ENCODE results near the gene SLX4IP. TPM values are rescaled to one million over a fixed set of nuclear protein-coding genes. Genes with fewer than 3 reads are reported as not detected.
A peak's percentile ranks its signal among the peaks of the same experiment; 100 is the strongest.

SLX4IP gene
- total and polyA plus RNA-seq, 2 of the 13 experiments (the other 11 are each of a cell fraction or from before 2014, with no cell fraction given), result 3.6 to 7.3 TPM

DNA sequence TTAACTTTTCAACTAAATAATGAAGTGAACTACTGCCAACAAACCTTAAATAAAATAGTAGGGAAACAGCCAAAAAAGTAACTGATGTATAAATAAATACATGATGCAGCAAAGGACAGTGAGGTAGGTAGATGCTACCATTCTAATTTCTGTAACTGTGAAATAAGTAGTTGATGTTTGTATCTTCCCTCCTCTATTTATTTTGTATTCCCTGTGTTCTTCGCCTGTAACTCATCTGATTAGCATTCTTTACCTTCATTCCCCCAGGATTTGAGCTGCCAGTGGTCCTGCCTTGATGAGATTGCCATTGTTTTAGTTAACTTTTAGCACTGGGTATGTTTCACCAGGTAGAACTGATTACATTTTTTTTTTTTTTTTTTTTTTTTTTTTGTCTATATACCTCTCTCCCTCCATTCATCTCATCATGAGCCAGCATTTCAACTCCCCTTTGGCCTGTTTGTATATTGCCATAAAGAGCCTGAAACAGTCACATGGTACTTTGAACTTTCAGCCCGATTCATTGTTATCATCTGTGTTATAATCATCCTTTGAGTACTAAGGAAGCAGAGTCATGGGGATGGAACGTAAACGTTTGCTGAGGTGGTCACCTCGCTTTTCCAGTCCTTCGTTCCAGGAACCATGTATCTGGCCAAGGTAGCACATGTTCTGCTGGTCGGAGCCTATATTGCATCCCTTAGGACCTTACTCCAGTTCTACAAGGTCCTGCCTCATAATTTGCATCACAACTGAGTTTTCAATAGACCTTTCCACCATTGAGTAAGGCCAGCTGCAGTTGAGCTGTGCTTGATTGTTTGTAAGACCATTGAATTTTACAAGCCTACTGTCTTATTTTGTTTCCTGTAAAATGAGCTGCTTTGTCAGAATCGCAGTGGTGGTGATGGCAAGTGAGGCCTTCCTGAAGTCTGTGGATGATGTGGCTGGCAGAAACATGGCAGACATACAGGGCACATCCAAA, 131.1 kb downstream of the SLX4IP start (continued):
- TF ChIP-seq, protein P1, sequence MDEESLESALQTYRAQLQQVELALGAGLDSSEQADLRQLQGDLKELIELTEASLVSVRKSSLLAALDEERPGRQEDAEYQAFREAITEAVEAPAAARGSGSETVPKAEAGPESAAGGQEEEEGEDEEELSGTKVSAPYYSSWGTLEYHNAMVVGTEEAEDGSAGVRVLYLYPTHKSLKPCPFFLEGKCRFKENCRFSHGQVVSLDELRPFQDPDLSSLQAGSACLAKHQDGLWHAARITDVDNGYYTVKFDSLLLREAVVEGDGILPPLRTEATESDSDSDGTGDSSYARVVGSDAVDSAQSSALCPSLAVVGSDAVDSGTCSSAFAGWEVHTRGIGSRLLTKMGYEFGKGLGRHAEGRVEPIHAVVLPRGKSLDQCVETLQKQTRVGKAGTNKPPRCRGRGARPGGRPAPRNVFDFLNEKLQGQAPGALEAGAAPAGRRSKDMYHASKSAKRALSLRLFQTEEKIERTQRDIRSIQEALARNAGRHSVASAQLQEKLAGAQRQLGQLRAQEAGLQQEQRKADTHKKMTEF (CRISPR knock-in tag; IDR thresholded peaks at IDR 0.05), result peak; percentile 19
- TF ChIP-seq EP300 (IDR thresholded peaks at IDR 0.05; ENCODE audit: low read depth in 2 of 2, low read length in 2 of 2) (peak; percentile 85 to 97), EP300 (CRISPR knock-in tag; IDR thresholded peaks at IDR 0.05; ENCODE audit: borderline replicate concordance) (peak; percentile 97), RORA (CRISPR knock-in tag; IDR thresholded peaks at IDR 0.05) (no peak), HOXA3 (CRISPR knock-in tag; IDR thresholded peaks at IDR 0.05) (peak; percentile 61; the same call in 1 of the 2 replicates), THAP11 (CRISPR knock-in tag; IDR thresholded peaks at IDR 0.05) (no peak), GATAD2A (CRISPR knock-in tag; IDR thresholded peaks at IDR 0.05) (peak; percentile 93), RNF2 (conservative IDR thresholded peaks at IDR 0.05; ENCODE audit: low read depth) (peak; percentile 94), MIER2 (CRISPR knock-in tag; IDR thresholded peaks at IDR 0.05) (peak; percentile 67), TEAD3 (CRISPR knock-in tag; optimal IDR thresholded peaks at IDR 0.05; ENCODE audit: borderline replicate concordance) (peak; percentile 98), SP5 (CRISPR knock-in tag; IDR thresholded peaks at IDR 0.05; ENCODE audit: borderline replicate concordance, low read depth) (peak; percentile 57; the same call in 1 of the 2 replicates), FOSL2 (CRISPR knock-in tag; IDR thresholded peaks at IDR 0.05) (peak; percentile 98), TP53 (CRISPR knock-in tag; conservative IDR thresholded peaks at IDR 0.05) (no peak), DMAP1 (CRISPR knock-in tag; IDR thresholded peaks at IDR 0.05) (peak; percentile 53), KLF15 (CRISPR knock-in tag; IDR thresholded peaks at IDR 0.05; ENCODE audit: borderline replicate concordance) (no peak), FOXA1 (IDR thresholded peaks at IDR 0.05) (no peak), FOXA1 (CRISPR knock-in tag; IDR thresholded peaks at IDR 0.05) (peak; percentile 77), NFE2L2 (IDR thresholded peaks at IDR 0.05; ENCODE audit: low read length) (peak; percentile 97), SAP130 (CRISPR knock-in tag; IDR thresholded peaks at IDR 0.05; ENCODE audit: low read depth) (peak; percentile 70), ZNF546 (CRISPR knock-in tag; conservative IDR thresholded peaks at IDR 0.05) (no peak; the same call in 1 of the 2 replicates), ADNP (CRISPR knock-in tag; IDR thresholded peaks at IDR 0.05) (no peak), YY1 (IDR thresholded peaks at IDR 0.05; ENCODE audit: insufficient read depth, insufficient replicate concordance, low read depth, low read length) (no peak), CREB1 (IDR thresholded peaks at IDR 0.05) (peak; percentile 39; the same call in 1 of the 2 replicates), CREB1 (CRISPR knock-in tag; IDR thresholded peaks at IDR 0.05) (no peak), ZSCAN29 (CRISPR knock-in tag; conservative IDR thresholded peaks at IDR 0.05) (0 out of 2 replicates have a peak, but pooled peaks have one; percentile 10), RAD51 (IDR thresholded peaks at IDR 0.05; ENCODE audit: borderline replicate concordance) (peak; percentile 63; the same call in 1 of the 2 replicates), ZNF672 (CRISPR knock-in tag; IDR thresholded peaks at IDR 0.05) (no peak), ARHGAP35 (CRISPR knock-in tag; IDR thresholded peaks at IDR 0.05; ENCODE audit: borderline replicate concordance) (no peak), ZNF232 (CRISPR knock-in tag; IDR thresholded peaks at IDR 0.05; ENCODE audit: borderline replicate concordance) (peak; percentile 53; the same call in 1 of the 2 replicates), ARNTL (CRISPR knock-in tag; IDR thresholded peaks at IDR 0.05) (0 out of 2 replicates have a peak, but pooled peaks have one; percentile 56), PITX1 (CRISPR knock-in tag; IDR thresholded peaks at IDR 0.05) (no peak)
- TF ChIP-seq, protein P2, sequence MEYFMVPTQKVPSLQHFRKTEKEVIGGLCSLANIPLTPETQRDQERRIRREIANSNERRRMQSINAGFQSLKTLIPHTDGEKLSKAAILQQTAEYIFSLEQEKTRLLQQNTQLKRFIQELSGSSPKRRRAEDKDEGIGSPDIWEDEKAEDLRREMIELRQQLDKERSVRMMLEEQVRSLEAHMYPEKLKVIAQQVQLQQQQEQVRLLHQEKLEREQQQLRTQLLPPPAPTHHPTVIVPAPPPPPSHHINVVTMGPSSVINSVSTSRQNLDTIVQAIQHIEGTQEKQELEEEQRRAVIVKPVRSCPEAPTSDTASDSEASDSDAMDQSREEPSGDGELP (IDR thresholded peaks at IDR 0.05; ENCODE audit: borderline replicate concordance, low read depth), result peak; percentile 76; the same call in 1 of the 2 replicates
